Measurements from ENCODE around the gene NBPF12.
"Not testable (repeated sequence)": the region's sequence is repeated elsewhere in the genome, so short reads cannot be mapped to it uniquely, and the experiment has no call there.

NBPF12 gene

DNA sequence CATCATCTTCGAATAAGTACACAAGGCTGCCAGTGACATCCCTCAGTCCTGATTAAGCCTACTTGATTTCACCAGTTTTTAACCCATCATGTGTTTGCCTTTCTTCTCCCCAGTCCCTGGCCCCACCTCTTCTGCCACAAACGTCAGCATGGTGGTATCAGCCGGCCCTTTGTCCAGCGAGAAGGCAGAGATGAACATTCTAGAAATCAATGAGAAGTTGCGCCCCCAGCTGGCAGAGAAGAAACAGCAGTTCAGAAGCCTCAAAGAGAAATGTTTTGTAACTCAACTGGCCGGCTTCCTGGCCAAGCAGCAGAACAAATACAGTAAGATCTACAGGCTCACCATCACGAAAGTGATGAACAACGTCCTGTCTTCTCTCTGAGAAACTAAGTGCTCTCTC lies 28.2 kb downstream of the NBPF12 start:
- DNase-seq (ENCODE audit: low spot score); H3K27ac ChIP-seq; CTCF ChIA-PET; POLR2A ChIA-PET (ENCODE audit: low non-redundant PET): not testable (repeated sequence)

DNA sequence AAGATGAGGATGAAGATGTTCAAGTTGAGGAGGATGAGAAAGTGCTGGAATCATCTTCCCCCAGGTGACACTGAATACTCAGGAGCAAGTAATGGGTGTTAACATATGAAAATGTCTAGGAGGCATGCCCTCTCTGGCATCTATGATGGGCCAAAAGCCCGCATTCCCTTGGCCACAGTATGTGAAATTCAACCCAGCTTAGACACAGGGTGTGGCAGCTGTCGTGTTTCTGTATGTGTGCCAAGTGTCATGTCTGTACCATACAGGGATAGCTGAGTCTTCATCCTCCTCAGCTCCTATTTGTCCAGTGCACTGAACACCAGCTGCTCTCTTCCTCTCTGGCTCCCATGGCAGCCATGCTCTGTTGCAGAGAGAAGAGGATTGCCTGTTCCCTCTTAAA lies 32.5 kb downstream of the NBPF12 start:
- POLR2A ChIA-PET (ENCODE audit: low non-redundant PET); DNase-seq (ENCODE audit: low spot score); H3K27ac ChIP-seq; CTCF ChIA-PET: not testable (repeated sequence)

DNA sequence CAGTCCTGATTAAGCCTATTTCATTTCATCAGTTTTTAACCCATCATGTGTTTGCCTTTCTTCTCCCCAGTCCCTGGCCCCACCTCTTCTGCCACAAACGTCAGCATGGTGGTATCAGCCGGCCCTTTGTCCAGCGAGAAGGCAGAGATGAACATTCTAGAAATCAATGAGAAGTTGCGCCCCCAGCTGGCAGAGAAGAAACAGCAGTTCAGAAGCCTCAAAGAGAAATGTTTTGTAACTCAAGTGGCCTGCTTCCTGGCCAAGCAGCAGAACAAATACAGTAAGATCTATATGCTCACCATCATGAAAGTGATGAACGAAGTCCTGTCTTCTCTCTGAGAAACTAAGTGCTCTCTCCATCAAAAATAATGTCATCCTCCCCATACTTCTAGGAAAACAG lies 34.6 kb downstream of the NBPF12 start:
- H3K27ac ChIP-seq; DNase-seq (ENCODE audit: low spot score); CTCF ChIA-PET; POLR2A ChIA-PET (ENCODE audit: low non-redundant PET): not testable (repeated sequence)

DNA sequence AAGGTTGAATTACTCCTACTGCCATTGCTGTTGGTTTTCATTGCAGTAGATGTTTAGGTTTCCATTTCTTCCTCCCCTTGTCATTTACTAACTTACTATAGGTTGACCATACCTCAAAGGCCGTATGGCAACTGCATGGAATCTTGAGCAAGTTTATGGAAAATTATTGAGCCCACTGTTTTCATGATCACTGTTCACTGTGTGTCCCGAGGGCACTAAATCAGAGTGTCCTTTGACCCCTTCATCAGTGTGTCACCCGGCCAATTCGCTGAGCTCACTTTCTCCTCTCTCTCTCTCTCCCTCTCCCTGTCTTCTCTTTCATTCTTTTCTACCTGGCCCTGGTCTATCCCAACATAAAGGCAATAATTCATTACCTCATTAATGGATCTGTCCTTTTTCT lies 47.7 kb downstream of the NBPF12 start:
- CTCF ChIA-PET; DNase-seq (ENCODE audit: low spot score); POLR2A ChIA-PET (ENCODE audit: low non-redundant PET); H3K27ac ChIP-seq: not testable (repeated sequence)

DNA sequence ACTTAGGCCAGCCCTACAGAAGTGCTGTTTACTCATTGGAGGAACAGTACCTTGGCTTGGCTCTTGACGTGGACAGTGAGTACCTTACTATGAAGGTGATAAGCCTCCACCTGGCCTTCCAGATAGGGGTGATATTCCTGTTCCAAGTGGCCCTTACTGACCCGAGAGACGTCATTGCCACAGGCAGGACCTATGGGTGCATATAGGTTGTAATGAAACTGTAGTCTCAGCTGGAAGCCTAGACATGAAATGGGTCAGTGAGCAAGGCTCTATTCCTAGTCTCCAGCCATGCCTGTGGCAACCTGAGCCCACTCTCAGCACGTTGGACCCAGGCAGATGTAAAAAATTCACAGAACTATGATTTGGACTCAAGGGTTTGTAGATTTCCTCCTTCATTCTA lies 48.3 kb downstream of the NBPF12 start:
- CTCF ChIA-PET; H3K27ac ChIP-seq; DNase-seq (ENCODE audit: low spot score); POLR2A ChIA-PET (ENCODE audit: low non-redundant PET): not testable (repeated sequence)

DNA sequence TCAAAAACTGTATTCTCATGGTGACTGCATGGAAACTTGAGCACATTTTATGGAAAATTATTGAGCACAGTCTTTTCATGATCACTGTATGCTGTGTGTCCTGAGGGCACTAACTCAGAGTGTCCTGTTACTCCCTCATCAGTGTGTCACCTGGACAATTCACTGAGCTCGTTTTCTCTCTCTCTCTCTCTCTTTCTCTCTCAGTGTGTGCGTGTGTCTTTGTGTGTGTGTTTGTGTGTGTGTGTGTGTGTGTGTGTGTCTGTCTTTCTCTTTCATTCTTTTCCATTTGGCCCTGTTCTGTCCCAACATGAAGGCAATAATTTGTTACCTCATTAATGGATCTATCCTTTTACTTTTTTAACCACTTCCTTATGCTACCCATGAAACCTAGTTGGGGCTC lies 49.4 kb downstream of the NBPF12 start:
- POLR2A ChIA-PET (ENCODE audit: low non-redundant PET); CTCF ChIA-PET; DNase-seq (ENCODE audit: low spot score); H3K27ac ChIP-seq: not testable (repeated sequence)

DNA sequence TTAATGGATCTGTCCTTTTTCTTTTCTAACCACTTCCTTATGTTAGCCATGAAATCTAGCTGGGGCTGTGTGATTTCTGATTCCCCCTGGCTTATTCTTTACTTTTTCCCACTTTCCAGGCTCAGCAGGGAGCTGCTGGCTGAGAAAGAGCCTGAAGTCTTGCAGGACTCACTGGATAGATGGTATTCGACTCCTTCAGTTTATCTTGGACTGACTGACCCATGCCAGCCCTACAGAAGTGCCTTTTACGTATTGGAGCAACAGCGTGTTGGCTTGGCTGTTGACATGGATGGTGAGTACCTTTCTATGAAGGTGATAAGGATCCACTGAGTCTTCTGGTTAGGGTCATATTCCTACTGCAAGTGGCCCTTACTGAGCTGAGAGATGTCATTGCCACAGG lies 51.3 kb downstream of the NBPF12 start:
- POLR2A ChIA-PET (ENCODE audit: low non-redundant PET); CTCF ChIA-PET; H3K27ac ChIP-seq; DNase-seq (ENCODE audit: low spot score): not testable (repeated sequence)

DNA sequence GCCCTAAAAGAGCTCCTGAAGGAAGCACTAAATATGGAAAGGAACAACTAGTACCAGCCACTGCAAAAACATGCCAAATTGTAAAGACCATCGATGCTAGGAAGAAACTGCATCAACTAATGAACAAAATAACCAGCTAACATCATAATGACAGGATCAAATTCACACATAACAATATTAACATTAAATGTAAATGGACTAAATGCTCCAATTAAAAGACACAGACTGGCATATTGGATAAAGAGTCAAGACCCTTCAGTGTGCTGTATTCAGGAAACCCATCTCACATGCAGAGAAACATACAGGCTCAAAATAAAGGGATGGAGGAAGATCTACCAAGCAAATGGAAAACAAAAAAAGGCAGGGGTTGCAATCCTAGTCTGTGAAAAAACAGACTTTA lies 70.4 kb downstream of the NBPF12 start:
- H3K27ac ChIP-seq; DNase-seq (ENCODE audit: low spot score); CTCF ChIA-PET; POLR2A ChIA-PET (ENCODE audit: low non-redundant PET): not testable (repeated sequence)

DNA sequence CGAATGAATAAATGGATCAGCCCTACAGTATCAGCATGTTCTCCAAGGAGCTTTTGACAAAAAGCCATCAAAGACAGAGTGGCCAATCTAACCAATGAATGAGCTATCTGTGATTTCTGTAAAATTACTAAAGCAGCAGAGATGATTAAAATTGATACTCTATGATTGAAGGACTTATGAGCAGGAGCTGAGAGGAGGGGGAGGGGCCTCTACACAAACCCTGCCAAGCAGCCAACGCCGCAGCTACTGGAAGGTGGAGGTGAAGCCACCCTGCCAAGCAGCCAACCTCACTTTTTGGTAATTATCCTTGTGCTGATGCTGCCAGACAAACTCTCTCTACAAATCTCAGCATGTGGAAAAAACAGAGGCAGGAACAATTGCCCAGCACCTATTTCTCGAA lies 88.9 kb downstream of the NBPF12 start:
- CTCF ChIA-PET; H3K27ac ChIP-seq; DNase-seq (ENCODE audit: low spot score): not testable (repeated sequence)
- POLR2A ChIA-PET (ENCODE audit: low non-redundant PET), result interaction anchor here (0.6 kb wide), 1 partner anchor 352 kb away, joined by 3 read pairs; no protein-coding TSS in a partner anchor

DNA sequence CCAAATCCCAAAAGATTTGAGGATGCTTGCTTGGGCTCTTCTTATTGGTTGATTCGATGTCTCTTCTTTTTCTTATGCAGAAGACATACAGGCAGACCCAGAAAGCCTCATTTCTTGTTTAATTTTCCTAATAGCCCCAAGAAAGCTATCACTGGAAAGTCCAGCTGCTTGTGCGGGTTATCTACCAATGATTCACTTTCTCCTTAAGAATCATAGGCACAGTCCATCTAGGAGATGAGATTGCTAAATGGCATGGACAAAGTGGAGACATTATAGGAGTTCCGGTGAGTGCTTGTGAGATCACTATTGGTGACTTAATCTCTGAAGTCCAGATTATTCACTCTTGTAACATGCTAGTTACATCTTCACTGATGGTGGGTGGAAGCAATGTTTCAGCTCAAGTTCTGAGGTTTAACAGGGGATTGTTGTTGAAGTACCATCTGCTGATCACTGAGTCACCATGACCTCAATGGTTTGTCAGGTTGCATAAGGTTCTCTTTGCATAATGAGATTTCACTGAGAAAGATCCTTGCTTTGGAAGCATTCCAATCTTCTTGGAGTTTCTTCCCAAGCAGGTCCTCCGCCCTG lies 92.0 kb downstream of the NBPF12 start:
- DNase-seq (ENCODE audit: low spot score); CTCF ChIA-PET; H3K27ac ChIP-seq; POLR2A ChIA-PET (ENCODE audit: low non-redundant PET): not testable (repeated sequence)

DNA sequence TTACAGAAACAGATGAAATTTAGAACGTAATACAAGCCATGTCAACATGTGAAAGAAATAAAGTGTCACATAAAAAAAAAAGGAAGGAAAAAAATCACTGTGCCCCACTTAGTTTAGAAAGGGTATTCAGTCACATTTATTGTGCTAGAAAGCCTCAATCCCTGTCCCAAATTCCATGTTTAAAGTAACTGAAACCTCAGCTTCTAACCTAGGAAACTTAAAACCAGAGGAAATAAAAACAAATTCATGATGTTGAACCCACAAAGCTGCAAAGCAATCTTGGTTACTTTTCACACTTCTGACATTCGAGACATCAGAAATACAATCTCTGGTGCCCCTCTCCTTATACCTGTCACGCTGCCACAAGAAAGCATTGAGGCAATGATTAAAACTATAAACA lies 101.8 kb downstream of the NBPF12 start:
- TF ChIP-seq, protein P1, sequence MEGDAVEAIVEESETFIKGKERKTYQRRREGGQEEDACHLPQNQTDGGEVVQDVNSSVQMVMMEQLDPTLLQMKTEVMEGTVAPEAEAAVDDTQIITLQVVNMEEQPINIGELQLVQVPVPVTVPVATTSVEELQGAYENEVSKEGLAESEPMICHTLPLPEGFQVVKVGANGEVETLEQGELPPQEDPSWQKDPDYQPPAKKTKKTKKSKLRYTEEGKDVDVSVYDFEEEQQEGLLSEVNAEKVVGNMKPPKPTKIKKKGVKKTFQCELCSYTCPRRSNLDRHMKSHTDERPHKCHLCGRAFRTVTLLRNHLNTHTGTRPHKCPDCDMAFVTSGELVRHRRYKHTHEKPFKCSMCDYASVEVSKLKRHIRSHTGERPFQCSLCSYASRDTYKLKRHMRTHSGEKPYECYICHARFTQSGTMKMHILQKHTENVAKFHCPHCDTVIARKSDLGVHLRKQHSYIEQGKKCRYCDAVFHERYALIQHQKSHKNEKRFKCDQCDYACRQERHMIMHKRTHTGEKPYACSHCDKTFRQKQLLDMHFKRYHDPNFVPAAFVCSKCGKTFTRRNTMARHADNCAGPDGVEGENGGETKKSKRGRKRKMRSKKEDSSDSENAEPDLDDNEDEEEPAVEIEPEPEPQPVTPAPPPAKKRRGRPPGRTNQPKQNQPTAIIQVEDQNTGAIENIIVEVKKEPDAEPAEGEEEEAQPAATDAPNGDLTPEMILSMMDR (conservative IDR thresholded peaks at IDR 0.05; ENCODE audit: low read depth), result no peak
- ChIA-PET CTCF (no interaction called here), POLR2A (ENCODE audit: low non-redundant PET) (no interaction called here)
- no peak for DNase-seq (ENCODE audit: low spot score)
- H3K27ac ChIP-seq, result no peak overlapping the region

DNA sequence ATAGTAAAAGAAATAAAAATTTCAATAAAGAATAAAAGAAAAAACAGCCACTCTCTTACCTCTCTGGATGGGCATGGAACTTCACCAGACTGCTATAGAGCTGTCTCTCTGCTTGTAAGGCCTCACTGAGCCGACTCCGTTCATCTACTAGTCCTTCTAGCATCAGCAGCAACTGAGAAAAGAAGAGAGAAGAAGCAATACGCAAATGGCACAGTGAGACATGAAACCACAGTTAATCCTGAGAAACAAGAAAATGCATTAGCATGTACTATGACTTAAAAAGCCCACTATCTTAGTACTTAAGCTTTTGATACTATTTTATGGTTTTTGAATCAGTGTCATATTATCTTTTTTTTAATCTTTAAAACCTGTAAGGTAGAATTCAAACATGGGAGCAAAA lies 104.8 kb downstream of the NBPF12 start:
- DNase-seq (ENCODE audit: low spot score); H3K27ac ChIP-seq; POLR2A ChIA-PET (ENCODE audit: low non-redundant PET); CTCF ChIA-PET: not testable (repeated sequence)

DNA sequence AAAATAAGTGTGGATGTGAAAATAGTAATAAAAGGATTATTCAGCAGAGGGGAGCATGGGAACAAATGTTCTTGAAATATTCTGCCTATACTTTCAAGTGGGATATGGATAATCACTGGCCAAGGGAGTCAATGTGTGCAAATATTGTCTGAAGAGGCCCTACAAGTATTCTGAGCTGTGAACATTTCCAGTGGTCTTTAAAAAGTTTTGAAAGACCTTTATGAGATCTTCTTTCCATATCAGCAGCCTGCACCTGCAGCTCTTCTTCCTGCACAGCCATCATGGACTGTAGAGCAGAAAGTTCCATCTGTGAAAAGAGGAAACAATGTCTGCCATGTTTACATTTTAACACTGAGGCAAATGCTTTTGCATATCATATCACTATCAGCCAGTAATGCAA lies 106.4 kb downstream of the NBPF12 start:
- CTCF ChIA-PET; H3K27ac ChIP-seq; DNase-seq (ENCODE audit: low spot score); POLR2A ChIA-PET (ENCODE audit: low non-redundant PET): not testable (repeated sequence)
